Measurements from ENCODE around the gene SLCO2B1. TPM values are rescaled to one million over a fixed set of nuclear protein-coding genes. Genes with fewer than 3 reads are reported as not detected.

Gene SLCO2B1
- total RNA-seq, 1 donor from 2014 or later = 0.23 TPM

GRCh38 chr11:75135021-75135650 is 15.8 kb upstream of the SLCO2B1 start:
- DNase-seq (ENCODE audit: low read depth) = no peak
- TF ChIP-seq CTCF (conservative IDR thresholded peaks at IDR 0.05; ENCODE audit: low read depth, low read length) = no peak

GRCh38 chr11:75135651-75136050 is 15.3 kb upstream of the SLCO2B1 start:
- TF ChIP-seq CTCF (conservative IDR thresholded peaks at IDR 0.05; ENCODE audit: low read depth, low read length) = no peak
- DNase-seq (ENCODE audit: low read depth) = no peak
- no peak overlapping the region for H3K4me3 ChIP-seq (ENCODE audit: low read depth, low read length)

More at GRCh38 chr11:75135021-75135650, 15.8 kb upstream of the SLCO2B1 start:
- no peak overlapping the region for H3K4me3 ChIP-seq (ENCODE audit: low read depth, low read length)

- H3K4me3 ChIP-seq (ENCODE audit: low read depth, low read length) = no peak overlapping the region
- DNase-seq (ENCODE audit: low read depth) = no peak
- peak; percentile 94 for TF ChIP-seq CTCF (conservative IDR thresholded peaks at IDR 0.05; ENCODE audit: low read depth, low read length)
These were observed 10.4 kb upstream of the SLCO2B1 start for GRCh38 chr11:75140269-75141138.

- DNase-seq (ENCODE audit: low read depth) = no peak
- no peak overlapping the region for H3K4me3 ChIP-seq (ENCODE audit: low read depth, low read length)
- TF ChIP-seq CTCF (conservative IDR thresholded peaks at IDR 0.05; ENCODE audit: low read depth, low read length) = no peak
These were observed 9.7 kb upstream of the SLCO2B1 start for GRCh38 chr11:75141166-75141565.

GRCh38 chr11:75142714-75143419 is 8.0 kb upstream of the SLCO2B1 start:
- no peak for TF ChIP-seq CTCF (conservative IDR thresholded peaks at IDR 0.05; ENCODE audit: low read depth, low read length)
- DNase-seq (ENCODE audit: low read depth) = peak; percentile 42
- H3K4me3 ChIP-seq (ENCODE audit: low read depth, low read length) = no peak overlapping the region

GRCh38 chr11:75143420-75143731 is 7.5 kb upstream of the SLCO2B1 start:
- DNase-seq (ENCODE audit: low read depth) = no peak
- TF ChIP-seq CTCF (conservative IDR thresholded peaks at IDR 0.05; ENCODE audit: low read depth, low read length) = no peak
- no peak overlapping the region for H3K4me3 ChIP-seq (ENCODE audit: low read depth, low read length)
